Ovary (tissue), 9 donors: Measurements from ENCODE around the gene PLVAP. TPM values are rescaled to one million over a fixed set of nuclear protein-coding genes. Genes with fewer than 3 reads are reported as not detected.

Experiments used
- DNase-seq, 5 donors: peaks; one replicate each; pipeline ENCODE4 v3.0.0-alpha.2; 2019 to 2020
- H3K27ac ChIP-seq, 2 donors: fragments of 200-600 bp; one replicate each; pipeline versions ENCODE4 v1.5.1 to v1.8.0; 2019 to 2022
- H3K27me3 ChIP-seq: fragments of 200-600 bp; one replicate; pipeline ENCODE4 v1.8.0; 2022
- H3K36me3 ChIP-seq: fragments of 200-600 bp; sonication (generic); one replicate; pipeline ENCODE4 v1.5.1; 2019
- H3K4me1 ChIP-seq: one replicate; pipeline ENCODE4 v1.8.1; 2013; ENCODE audit warnings: mild to moderate bottlenecking, moderate library complexity; ENCODE audit not compliant: insufficient read depth
- H3K4me3 ChIP-seq: fragments of 200-600 bp; sonication (generic); one replicate; pipeline ENCODE4 v1.5.1; 2017
- H3K9me3 ChIP-seq, 2 donors: fragments of 200-600 bp in 1 of 2; sonication (generic) in 1 of 2; one replicate each; pipeline versions ENCODE4 v1.5.1 to v1.8.1; 2013 to 2019; ENCODE audit warnings: mild to moderate bottlenecking in 1 of 2, moderate library complexity in 1 of 2
- CTCF ChIP-seq, 3 donors: fragments of 450-650 bp in 2 of 3; fragments of 200-600 bp in 1 of 3; IDR thresholded peaks; one replicate each; pipeline versions ENCODE4 v1.5.1 to v1.8.0; 2016 to 2022; ENCODE audit warnings: antibody characterized with exemption in 3 of 3, mild to moderate bottlenecking in 1 of 3
- EP300 ChIP-seq: sonication (generic); formaldehyde crosslinking; IDR thresholded peaks from one replicate; pipeline ENCODE4 v1.6.1; 2017; ENCODE audit warnings: antibody characterized with exemption
- POLR2A ChIP-seq: fragments of 450-650 bp; IDR thresholded peaks from one replicate; pipeline ENCODE4 v1.6.1; 2017; ENCODE audit warnings: antibody characterized with exemption, mild to moderate bottlenecking, moderate library complexity
- WGBS, 3 donors: extraction: QIAGEN DNeasy Blood & Tissue Kit in 1 of 3; methylation state at CpG; one replicate each; pipeline versions ENCODE4 v1.1.5 to v1.1.7; 2013 to 2017; 5-methylcytosine and 5-hydroxymethylcytosine counted together
- intact Hi-C, 4 donors: fragments of 100-400 bp; cut with DNase I; formaldehyde crosslinking; loops; one replicate each; pipeline versions ENCODE4 v1.11.0 to v1.15.1; 2022 to 2023
- polyA plus RNA-seq, 2 donors: library from polyadenylated mRNA; stranded (reverse); fragments of 200-250 nt in 1 of 2; fragments of 350-450 nt in 1 of 2; fragmentation: Illumina TruSeq in 1 of 2; extraction: RNeasy Lipid Tissue Mini Kit (QIAGEN cat#74804) in 1 of 2; gene quantifications; one replicate each; pipeline ENCODE4 v1.2.3, GENCODE V29; 2013 to 2014
- total RNA-seq, 7 donors: library from RNA; depleted of rRNA in 2 of 7; stranded (reverse); fragments of >200 nt in 2 of 7; fragmentation: NEBNext Ultra II Directional in 3 of 7; extraction: Animal tissue kit (Norgen Biotek cat#: 25700) in 3 of 7; gene quantifications; one replicate each; pipeline versions ENCODE4 v1.1.0 to v1.2.4, GENCODE V29; 2016 to 2023
- donor health status: DM: no; HTN: no; CAD: no; lungs with moderate emphysema.
- donor health status: DM: no; HTN: no; CAD: no.
- donor health status: Bipolar disorder and iron deficiency.
- donor health status: DM: yes; HTN: yes; CAD: no.
- donor health status: DM: no; HTN: no; CAD: no.
- donor health status: DM: yes; HTN: yes; CAD: no.

The PLVAP gene
- total and polyA plus RNA-seq, 9 donors, result 2.0 to 22.7 (median 8.3) TPM

GRCh38 chr19:17325133-17325532 lies 52.0 kb downstream of the PLVAP start:
- Histone ChIP-seq H3K4me1 (peaks cover 4% of the 10 kb centered on the region), H3K9me3 (no peaks in the 10 kb centered on the region)
- WGBS, 3 donors, result 91 to 94% (median 93%) methylated on average over 20 of the region's 20 CpGs

GRCh38 chr19:17324357-17325114 lies 52.6 kb downstream of the PLVAP start:
- 86 to 87% (median 87%) methylated on average over 27 to 28 of the region's 28 CpGs for WGBS, 3 donors
- TF ChIP-seq EP300 (no peak), POLR2A (no peak), CTCF (IDR thresholded peaks at IDR 0.05) (no peak)

More at GRCh38 chr19:17325133-17325532, 52.0 kb downstream of the PLVAP start:
- DNase-seq, result no peak
- TF ChIP-seq EP300, result no peak
- TF ChIP-seq CTCF (IDR thresholded peaks at IDR 0.05), result no peak
- no peak for TF ChIP-seq POLR2A
- no peaks in the 10 kb centered on the region for H3K36me3 ChIP-seq
- intact Hi-C loops, result no loop called here
- no peak overlapping the region for H3K27ac ChIP-seq
- H3K27me3 ChIP-seq, result no peaks in the 10 kb centered on the region
- no peak overlapping the region for H3K4me3 ChIP-seq

GRCh38 chr19:17323964-17324332 lies 53.2 kb downstream of the PLVAP start:
- intact Hi-C loops, result no loop called here
- H3K4me3 ChIP-seq, result no peak overlapping the region
- H3K36me3 ChIP-seq, result no peaks in the 10 kb centered on the region
- no peak for TF ChIP-seq CTCF (IDR thresholded peaks at IDR 0.05)
- TF ChIP-seq EP300, result no peak
- TF ChIP-seq POLR2A, result no peak
- no peak overlapping the region for H3K27ac ChIP-seq
- no peaks in the 10 kb centered on the region for H3K9me3 ChIP-seq
- 16 to 33% (median 21%) methylated on average over 6 to 7 of the region's 7 CpGs for WGBS, 3 donors
- no peaks in the 10 kb centered on the region for H3K27me3 ChIP-seq
- peaks cover 3% of the 10 kb centered on the region for H3K4me1 ChIP-seq
- DNase-seq, result no peak

More at GRCh38 chr19:17324357-17325114, 52.6 kb downstream of the PLVAP start:
- H3K9me3 ChIP-seq, result no peaks in the 10 kb centered on the region
- H3K36me3 ChIP-seq, result no peaks in the 10 kb centered on the region
- no peak for DNase-seq
- H3K27me3 ChIP-seq, result no peaks in the 10 kb centered on the region
- peaks cover 4% of the 10 kb centered on the region for H3K4me1 ChIP-seq
- H3K27ac ChIP-seq, result no peak overlapping the region
- intact Hi-C loops, result no loop called here
- H3K4me3 ChIP-seq, result no peak overlapping the region

- TF ChIP-seq POLR2A, result no peak
- TF ChIP-seq CTCF (IDR thresholded peaks at IDR 0.05), result no peak
- TF ChIP-seq EP300, result no peak
- 18 to 37% (median 25%) methylated on average over 12 to 56 of the region's 56 CpGs for WGBS, 3 donors
- Histone ChIP-seq H3K36me3 (no peaks in the 10 kb centered on the region), H3K4me1 (no peaks in the 10 kb centered on the region), H3K4me3 (no peak overlapping the region), H3K9me3 (no peaks in the 10 kb centered on the region), H3K27me3 (no peaks in the 10 kb centered on the region), H3K27ac (no peak overlapping the region)
- intact Hi-C loops, result no loop called here
- DNase-seq, result no peak
These were observed 53.7 kb downstream of the PLVAP start for GRCh38 chr19:17323300-17323963.
